Endothelial cell of umbilical vein (primary cell): ENCODE results near the gene STMND1.

Source experiments
- CTCF ChIP-seq, 2 donors: IDR thresholded peaks; 1 replicate in 1 of 2; 2 replicates in 1 of 2; pipeline ENCODE4 v1.5.1; 2011; ENCODE audit warnings: low read length in 2 of 2, mild to moderate bottlenecking in 2 of 2, moderate library complexity in 2 of 2, control low read depth in 1 of 2, inconsistent platforms in 1 of 2, low read depth in 1 of 2; ENCODE audit not compliant: insufficient read depth in 1 of 2; ENCODE audit errors: extremely low read depth in 1 of 2
- FOS ChIP-seq: IDR thresholded peaks from 2 replicates; pipeline ENCODE4 v1.6.1; 2011; ENCODE audit warnings: mild to moderate bottlenecking, low read length, moderate library complexity, borderline replicate concordance; ENCODE audit not compliant: insufficient read depth
- POLR2AphosphoS5 ChIP-seq: IDR thresholded peaks from 2 replicates; pipeline ENCODE4 v1.6.1; 2012; ENCODE audit warnings: low read depth, mild to moderate bottlenecking, control low read depth, low read length, moderate library complexity; ENCODE audit not compliant: insufficient read depth

- no peak for TF ChIP-seq FOS
- no peak for TF ChIP-seq CTCF (IDR thresholded peaks at IDR 0.05; ENCODE audit: extremely low read depth in 1 of 2, insufficient read depth in 1 of 2, low read depth in 1 of 2, low read length in 2 of 2)
- no peak for TF ChIP-seq POLR2AphosphoS5
These were observed 14.2 kb downstream of the STMND1 start for GRCh38 chr6:17116117-17116440.
